Inflammatory macrophage treated with lipopolysaccharide for 1 hour (primary cell): ENCODE results near the gene JAKMIP3.
A peak's percentile ranks its signal among the peaks of the same experiment; 100 is the strongest.

Experiments
- DNase-seq, 2 donors: peaks; one replicate each; pipeline ENCODE4 v3.0.0-alpha.2; 2020 to 2022

The JAKMIP3 gene

GRCh38 chr10:132065491-132066105, at the start of gene JAKMIP3:
TSS of gene JAKMIP3 (plus strand) at chr10:132065946. CDS start at chr10:132104809, 38,863 bp downstream.
- peak in 1 of 2 donors; percentile 3 for DNase-seq

- DNase-seq, result no peak
These were observed 49.2 kb upstream of the JAKMIP3 start for GRCh38 chr10:132016514-132016913.

- DNase-seq, result no peak
These were observed 47.3 kb upstream of the JAKMIP3 start for GRCh38 chr10:132018446-132018845.

- no peak for DNase-seq
These were observed 46.4 kb upstream of the JAKMIP3 start for GRCh38 chr10:132019366-132019765.

GRCh38 chr10:132020456-132020855, 45.3 kb upstream of the JAKMIP3 start:
- no peak for DNase-seq

GRCh38 chr10:132021046-132021445, 44.7 kb upstream of the JAKMIP3 start:
- no peak for DNase-seq

GRCh38 chr10:132021504-132022143, 44.1 kb upstream of the JAKMIP3 start:
- no peak for DNase-seq

- no peak for DNase-seq
These were observed 43.5 kb upstream of the JAKMIP3 start for GRCh38 chr10:132022241-132022640.

- DNase-seq, result peak; percentile 59 to 89
These were observed 42.5 kb upstream of the JAKMIP3 start for GRCh38 chr10:132023092-132023811.

- no peak for DNase-seq
These were observed 38.2 kb upstream of the JAKMIP3 start for GRCh38 chr10:132027423-132027983.

GRCh38 chr10:132028706-132029105, 37.0 kb upstream of the JAKMIP3 start:
- no peak for DNase-seq

- no peak for DNase-seq
These were observed 34.8 kb upstream of the JAKMIP3 start for GRCh38 chr10:132030898-132031463.

GRCh38 chr10:132033632-132034031, 32.1 kb upstream of the JAKMIP3 start:
- DNase-seq, result no peak

GRCh38 chr10:132035476-132035875, 30.3 kb upstream of the JAKMIP3 start:
- DNase-seq, result no peak

- no peak for DNase-seq
These were observed 29.4 kb upstream of the JAKMIP3 start for GRCh38 chr10:132036153-132036886.

- DNase-seq, result no peak
These were observed 28.7 kb upstream of the JAKMIP3 start for GRCh38 chr10:132036887-132037675.

GRCh38 chr10:132037676-132037975, 28.1 kb upstream of the JAKMIP3 start:
- DNase-seq, result no peak

- DNase-seq, result no peak
These were observed 26.4 kb upstream of the JAKMIP3 start for GRCh38 chr10:132039371-132039770.

GRCh38 chr10:132040046-132040445, 25.7 kb upstream of the JAKMIP3 start:
- no peak for DNase-seq

GRCh38 chr10:132041340-132041739, 24.4 kb upstream of the JAKMIP3 start:
- no peak for DNase-seq

GRCh38 chr10:132043861-132044695, 21.7 kb upstream of the JAKMIP3 start:
- DNase-seq, result no peak
